GM18498 (cell line): ENCODE measurements around the gene SDC1.
"Not testable (repeated sequence)": the region's sequence is repeated elsewhere in the genome, so short reads cannot be mapped to it uniquely, and the experiment has no call there.

Experiments
- ATAC-seq: cut with Tn5 transposase; IDR thresholded peaks from one replicate; pipeline ENCODE4 v1.9.1; 2021; ENCODE audit warnings: mild to moderate bottlenecking, moderate library complexity; ENCODE audit not compliant: unreplicated experiment

Gene SDC1

GRCh38 chr2:20198796-20199632, 25.9 kb downstream of the SDC1 start:
- no peak for ATAC-seq

DNA sequence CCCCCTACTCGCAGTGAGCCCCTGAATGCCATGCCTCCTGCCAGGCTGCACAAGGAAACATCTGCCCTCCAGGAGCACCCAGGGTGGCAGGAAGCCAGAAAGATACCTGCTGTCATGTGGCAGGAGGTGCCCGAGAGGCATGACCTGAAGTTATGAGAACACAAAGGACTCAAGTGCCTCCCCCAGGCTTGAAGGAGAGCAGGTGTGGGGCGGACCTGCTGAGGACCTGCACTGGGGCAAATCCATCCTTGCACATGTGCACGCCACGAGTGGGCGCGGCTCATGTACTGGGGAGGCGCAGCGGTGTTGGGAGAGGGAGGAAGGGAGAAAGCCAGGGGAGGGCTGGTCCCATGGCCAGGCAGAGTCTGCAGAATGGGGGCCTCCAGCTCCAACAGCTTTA, 26.9 kb downstream of the SDC1 start:
- no peak for ATAC-seq

- ATAC-seq: no peak
Measured at GRCh38 chr2:20197192-20197591, 27.7 kb downstream of the SDC1 start.

- ATAC-seq: no peak
Measured at GRCh38 chr2:20196657-20197161, 28.2 kb downstream of the SDC1 start.

DNA sequence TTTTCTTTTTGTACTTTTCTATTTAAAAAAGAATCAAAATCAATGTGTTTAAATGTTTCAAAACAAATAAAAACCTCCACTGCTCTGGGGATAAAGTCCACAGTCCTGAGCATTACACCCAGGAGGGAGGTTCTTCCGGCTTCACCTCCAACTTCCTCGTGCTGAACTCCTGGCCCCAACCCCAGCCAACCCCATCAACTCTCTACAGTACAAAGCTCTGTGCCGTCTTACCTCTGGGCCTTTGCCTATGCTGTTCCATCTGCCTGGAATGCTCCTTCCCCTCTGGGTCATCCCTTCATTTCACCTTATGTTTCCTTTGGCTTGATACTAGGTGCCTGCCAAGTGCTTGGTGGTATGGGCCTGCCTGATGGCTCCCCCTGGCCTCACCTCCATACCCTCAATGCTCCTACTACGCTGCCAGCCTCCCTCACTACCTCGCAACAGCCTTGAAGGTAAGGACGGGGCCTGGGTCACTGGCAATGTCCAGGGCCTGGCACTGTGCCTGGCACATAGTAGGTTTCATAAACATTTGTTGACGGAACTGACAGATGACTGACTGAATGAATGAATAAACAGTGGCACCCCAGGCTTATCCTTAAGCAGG, 28.8 kb downstream of the SDC1 start:
- ATAC-seq: no peak

GRCh38 chr2:20195431-20196033, 29.4 kb downstream of the SDC1 start:
- no peak for ATAC-seq

GRCh38 chr2:20195016-20195411, 29.9 kb downstream of the SDC1 start:
- ATAC-seq: not testable (repeated sequence)

- ATAC-seq: no peak
Measured at GRCh38 chr2:20194097-20195015, 30.6 kb downstream of the SDC1 start.

DNA sequence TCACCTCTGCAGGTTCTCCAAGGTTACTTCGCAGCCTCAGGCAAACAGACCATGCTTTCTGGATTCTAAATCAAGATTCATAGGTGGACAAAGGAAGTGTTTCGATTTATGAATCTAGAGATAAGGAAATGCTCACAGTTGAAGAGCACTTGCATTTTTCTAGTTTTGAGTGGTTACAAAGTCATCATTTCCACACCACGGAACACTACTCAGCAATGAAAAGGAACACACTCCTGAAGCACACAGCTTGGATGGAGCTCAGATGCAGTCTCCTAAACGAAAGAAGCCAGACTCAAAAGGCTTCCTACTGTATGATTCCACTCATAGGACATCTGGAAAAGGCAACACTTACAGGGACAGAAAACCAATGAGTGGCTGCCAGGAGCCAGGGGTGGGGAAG, 31.7 kb downstream of the SDC1 start:
- ATAC-seq: no peak

GRCh38 chr2:20192781-20193180, 32.1 kb downstream of the SDC1 start:
- ATAC-seq: no peak

DNA sequence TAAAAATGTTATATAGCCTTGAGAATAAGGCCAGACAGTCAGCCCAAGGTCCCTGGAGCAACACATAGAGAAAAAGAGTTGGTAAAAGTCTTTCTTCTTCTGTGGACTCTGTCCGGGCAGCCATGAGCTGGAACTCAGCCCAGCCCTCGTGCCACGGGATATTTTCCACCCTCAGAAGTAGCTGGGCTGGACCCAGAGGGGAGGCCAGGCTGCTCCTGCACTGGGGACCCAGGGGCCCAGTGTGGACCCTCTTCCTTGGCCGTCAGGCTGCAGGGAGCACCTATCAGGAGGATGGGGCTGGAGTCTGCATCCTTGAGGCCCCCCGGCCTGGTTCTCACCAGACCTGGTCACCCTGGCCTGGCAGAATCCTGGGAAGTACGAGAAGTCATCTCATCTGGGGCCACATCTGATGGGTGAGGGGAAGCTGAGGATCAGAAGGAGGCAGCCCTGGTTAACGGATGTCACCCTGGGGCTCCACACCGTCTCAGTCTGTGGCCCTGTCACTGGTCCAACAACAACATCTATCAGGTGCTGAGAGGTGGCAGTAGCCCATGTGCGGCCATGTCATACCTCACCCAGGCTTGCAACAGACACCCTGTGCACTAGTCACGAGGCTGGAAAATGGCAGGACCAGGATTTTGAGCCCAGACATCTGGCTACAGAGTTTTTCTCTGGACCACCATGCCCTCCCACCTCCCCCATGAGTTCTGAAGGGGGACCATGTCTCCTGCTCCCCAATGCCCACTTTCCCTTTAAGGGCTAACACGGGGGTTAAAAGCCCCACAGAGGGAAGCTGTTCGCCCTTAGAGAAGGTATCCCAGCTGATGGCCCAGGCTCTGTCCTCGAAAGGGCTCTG, 33.0 kb downstream of the SDC1 start:
- no peak for ATAC-seq

- ATAC-seq: no peak
Measured at GRCh38 chr2:20190876-20191713, 33.8 kb downstream of the SDC1 start.

GRCh38 chr2:20190170-20190569, 34.8 kb downstream of the SDC1 start:
- ATAC-seq: no peak

- ATAC-seq: no peak
Measured at GRCh38 chr2:20189299-20189931, 35.5 kb downstream of the SDC1 start.

- ATAC-seq: no peak
Measured at GRCh38 chr2:20188851-20189250, 36.1 kb downstream of the SDC1 start.

DNA sequence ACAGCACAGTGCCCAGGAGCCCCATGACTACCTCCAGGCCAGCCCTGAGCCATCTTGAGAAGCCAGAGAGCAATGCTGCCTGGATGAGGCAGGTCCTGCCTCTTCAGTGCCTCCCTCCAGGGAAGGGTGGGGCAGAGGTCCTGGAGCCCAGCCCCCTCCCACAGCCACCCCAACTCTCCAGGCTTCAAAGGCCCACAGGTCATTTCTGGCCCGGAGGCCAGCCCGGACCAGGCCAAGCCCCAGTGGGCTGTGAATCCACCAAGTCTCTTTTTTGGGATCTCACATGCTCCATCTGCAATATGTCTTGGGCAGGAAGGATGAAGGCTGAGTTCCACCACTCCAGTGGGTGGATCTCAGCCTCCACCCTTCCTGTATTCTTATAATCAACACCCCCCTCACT, 36.7 kb downstream of the SDC1 start:
- no peak for ATAC-seq

DNA sequence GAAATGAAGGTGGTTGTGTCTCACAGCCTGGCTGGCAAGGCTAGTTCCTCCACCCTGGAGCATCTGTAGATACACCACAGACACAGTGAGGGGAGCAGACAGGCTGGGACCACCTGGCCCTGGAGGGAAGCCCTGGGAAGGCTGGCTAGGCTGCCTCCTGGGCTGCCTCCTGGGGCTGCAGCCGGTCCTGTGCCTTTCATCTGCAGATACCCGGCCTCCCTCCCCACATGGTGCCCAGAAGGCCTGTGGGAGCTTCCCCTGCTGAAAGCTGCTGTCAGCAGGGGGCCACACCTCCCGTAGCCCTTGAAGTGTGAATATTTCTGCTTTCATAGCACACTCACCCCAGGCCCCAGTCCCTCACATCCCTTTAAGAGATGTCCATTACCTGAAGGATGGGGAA, 37.6 kb downstream of the SDC1 start:
- ATAC-seq: no peak

DNA sequence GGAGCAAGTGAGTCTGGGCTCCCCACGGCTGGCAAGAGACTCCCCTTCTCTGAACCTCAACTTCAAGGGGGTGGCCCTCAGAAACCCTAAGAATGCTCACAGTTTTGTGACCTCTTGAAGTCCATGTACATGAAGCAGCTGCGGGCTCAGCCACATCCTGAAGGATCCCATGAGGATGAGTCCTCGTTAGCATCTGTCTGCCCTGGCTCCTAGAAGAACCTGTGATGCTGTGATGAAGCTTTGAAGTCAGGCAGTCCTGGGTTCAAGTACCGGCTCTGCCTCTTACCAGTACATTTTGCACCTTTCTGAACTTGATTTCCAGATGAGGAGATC, 38.1 kb downstream of the SDC1 start:
- ATAC-seq: no peak
